IMR-90 (cell line): ENCODE results near the gene ACOXL. TPM values are rescaled to one million over a fixed set of nuclear protein-coding genes. Genes with fewer than 3 reads are reported as not detected.

Source experiments
- ATAC-seq: fragments of 200-7000 bp; cut with Tn5 transposase; 2 replicates; pipeline ENCODE4 v1.9.1; 2020; ENCODE audit warnings: low read depth, mild to moderate bottlenecking, moderate library complexity
- BruUV-seq: library from RNA; stranded (reverse); fragments of 400-500 nt; replicated peaks from 2 replicates; lab custom pipeline; 2021; lab: Mats Ljungman, UMichigan
- CTCF ChIA-PET: fragments of 300-600 bp; formaldehyde crosslinking; extraction: SDS; loops from one replicate; lab custom pipeline; 2021; ENCODE audit warnings: antibody characterized with exemption; lab: Yijun Ruan, JAX
- POLR2A ChIA-PET: fragments of 300-600 bp; sonication (Branson Sonifier 250); formaldehyde crosslinking; loops from one replicate; lab custom pipeline; 2022; ENCODE audit warnings: antibody characterized with exemption; ENCODE audit not compliant: unreplicated experiment; lab: Charles Lee
- DNase-seq: peaks from one replicate; pipeline ENCODE4 v3.0.0; 2013
- H2AFZ ChIP-seq: replicated peaks from 2 replicates; pipeline ENCODE3; 2013; ENCODE audit warnings: low read length, mild to moderate bottlenecking; ENCODE audit not compliant: poor library complexity
- H2AK5ac ChIP-seq: 2 replicates; pipeline ENCODE4 v1.6.1; 2013; ENCODE audit warnings: low read depth, low read length, inconsistent platforms
- H2AK9ac ChIP-seq: replicated peaks from 2 replicates; pipeline ENCODE3; 2013; ENCODE audit warnings: mild to moderate bottlenecking, low read depth, low read length, moderate library complexity; ENCODE audit not compliant: poor library complexity
- H2BK120ac ChIP-seq: 2 replicates; pipeline ENCODE4 v1.6.1; 2013; ENCODE audit warnings: low read depth, low read length, inconsistent platforms
- H2BK15ac ChIP-seq: 3 replicates; pipeline ENCODE4 v1.6.1; 2013; ENCODE audit warnings: low read depth, low read length, inconsistent platforms
- H2BK20ac ChIP-seq: 2 replicates; pipeline ENCODE4 v1.6.1; 2013; ENCODE audit warnings: low read depth, mild to moderate bottlenecking, inconsistent platforms, low read length, moderate library complexity
- H2BK5ac ChIP-seq: 2 replicates; pipeline ENCODE4 v1.6.1; 2013; ENCODE audit warnings: mild to moderate bottlenecking, low read depth, low read length, inconsistent platforms; ENCODE audit not compliant: poor library complexity, severe bottlenecking
- H3K14ac ChIP-seq: replicated peaks from 2 replicates; pipeline ENCODE4 v1.6.1; 2013; ENCODE audit warnings: low read depth, low read length, inconsistent platforms
- H3K18ac ChIP-seq: 2 replicates; pipeline ENCODE4 v1.6.1; 2013; ENCODE audit warnings: low read depth, low read length, control low read depth
- H3K23ac ChIP-seq: 2 replicates; pipeline ENCODE4 v1.6.1; 2013; ENCODE audit warnings: low read depth, low read length, inconsistent platforms
- H3K27ac ChIP-seq: 2 replicates; pipeline ENCODE4 v1.5.1; 2013; ENCODE audit warnings: mild to moderate bottlenecking, control low read depth, low read length; ENCODE audit not compliant: insufficient read depth
- H3K27me3 ChIP-seq: 2 replicates; pipeline ENCODE4 v1.6.1; 2013; ENCODE audit warnings: low read length; ENCODE audit not compliant: control insufficient read depth, insufficient read depth
- H3K36me3 ChIP-seq: 2 replicates; pipeline ENCODE4 v1.6.1; 2013; ENCODE audit warnings: low read length, mixed read lengths; ENCODE audit not compliant: control insufficient read depth, insufficient read depth
- H3K4ac ChIP-seq: 2 replicates; pipeline ENCODE4 v1.6.1; 2013; ENCODE audit warnings: low read depth, low read length, inconsistent platforms
- H3K4me1 ChIP-seq: 2 replicates; pipeline ENCODE4 v1.6.1; 2013; ENCODE audit warnings: low read length, mixed read lengths; ENCODE audit not compliant: control insufficient read depth, insufficient read depth
- H3K4me2 ChIP-seq: 2 replicates; pipeline ENCODE4 v1.6.1; 2013; ENCODE audit warnings: low read depth, mild to moderate bottlenecking, control low read depth, low read length, moderate library complexity
- H3K4me3 ChIP-seq: 2 replicates; pipeline ENCODE4 v1.5.1; 2013; ENCODE audit warnings: low read depth, mild to moderate bottlenecking, control low read depth, low read length, moderate library complexity; ENCODE audit not compliant: insufficient read depth
- H3K56ac ChIP-seq: 2 replicates; pipeline ENCODE4 v1.6.1; 2013; ENCODE audit warnings: low read length, inconsistent platforms; ENCODE audit not compliant: insufficient read depth; ENCODE audit errors: extremely low read depth
- H3K79me1 ChIP-seq, 2 experiments: 2 replicates each; pipeline ENCODE4 v1.6.1; 2013; ENCODE audit warnings: low read length in 2 of 2, inconsistent platforms in 1 of 2, low read depth in 1 of 2
- H3K9ac ChIP-seq: 2 replicates; pipeline ENCODE4 v1.6.1; 2013; ENCODE audit warnings: low read depth, low read length, control low read depth
- H3K9me1 ChIP-seq: 2 replicates; pipeline ENCODE4 v1.6.1; 2013; ENCODE audit warnings: low read length, inconsistent platforms; ENCODE audit not compliant: insufficient read depth
- H3K9me3 ChIP-seq: 2 replicates; pipeline ENCODE4 v1.6.1; 2013; ENCODE audit warnings: low read length; ENCODE audit not compliant: control insufficient read depth, insufficient read depth
- H4K20me1 ChIP-seq: 2 replicates; pipeline ENCODE4 v1.6.1; 2013; ENCODE audit warnings: low read length, inconsistent platforms; ENCODE audit not compliant: insufficient read depth
- H4K5ac ChIP-seq: 2 replicates; pipeline ENCODE4 v1.6.1; 2013; ENCODE audit warnings: mild to moderate bottlenecking, low read depth, low read length, control low read depth
- H4K8ac ChIP-seq, 2 experiments: 2 replicates each; pipeline ENCODE4 v1.6.1; 2013; ENCODE audit warnings: low read depth in 2 of 2, low read length in 2 of 2, control low read depth in 1 of 2, inconsistent platforms in 1 of 2
- H4K91ac ChIP-seq: 2 replicates; pipeline ENCODE4 v1.6.1; 2013; ENCODE audit warnings: low read depth, low read length, inconsistent platforms; ENCODE audit not compliant: insufficient read depth
- CHD1 ChIP-seq: IDR thresholded peaks from 2 replicates; pipeline ENCODE4 v1.6.1; 2012; ENCODE audit warnings: low read depth, low read length, improper control_type of control experiment
- MAZ ChIP-seq: IDR thresholded peaks from 2 replicates; pipeline ENCODE4 v1.6.1; 2012; ENCODE audit warnings: low read depth, mild to moderate bottlenecking, low read length, improper control_type of control experiment, moderate library complexity, borderline replicate concordance
- WGBS, 2 experiments: methylation state at CpG; one replicate each; pipeline versions ENCODE4 v1.1.5 to v1.1.7; 2013; ENCODE audit warnings: missing lambda C conversion rate in 2 of 2; ENCODE audit not compliant: insufficient read length in 1 of 2; ENCODE audit errors: extremely low coverage in 2 of 2; 5-methylcytosine and 5-hydroxymethylcytosine counted together
- dilution Hi-C: fragments of 300-500 bp; cut with HindIII; formaldehyde crosslinking; loops from one replicate; pipeline ENCODE4 v1.14.3; 2018; ENCODE audit warnings: low sequenced_read_pairs; ENCODE audit not compliant: unreplicated experiment
- in situ Hi-C: fragments of 300-500 bp; cut with MboI; formaldehyde crosslinking; loops from 3 replicates; pipeline ENCODE4 v1.14.3; 2019; ENCODE audit warnings: low sequenced_read_pairs, inconsistent platforms, mixed read lengths
- intact Hi-C: fragments of 100-400 bp; cut with micrococcal nuclease; formaldehyde crosslinking; loops from 2 replicates; pipeline ENCODE4 v1.10.0; 2022
- polyA plus RNA-seq, 3 experiments: library from polyadenylated mRNA; depleted of rRNA; stranded (reverse); fragments of >200 nt; gene quantifications; 2 replicates each; pipeline ENCODE4 v1.2.3, GENCODE V29; 2012; ENCODE audit warnings: low replicate concordance in 1 of 3
- total RNA-seq: library from RNA; depleted of rRNA; stranded (reverse); fragments of >200 nt; gene quantifications from 2 replicates; pipeline ENCODE4 v1.2.3, GENCODE V29; 2012

Gene ACOXL
- total and polyA plus RNA-seq, 2 of the 4 experiments (the other 2 are of a cell fraction): not detected

DNA sequence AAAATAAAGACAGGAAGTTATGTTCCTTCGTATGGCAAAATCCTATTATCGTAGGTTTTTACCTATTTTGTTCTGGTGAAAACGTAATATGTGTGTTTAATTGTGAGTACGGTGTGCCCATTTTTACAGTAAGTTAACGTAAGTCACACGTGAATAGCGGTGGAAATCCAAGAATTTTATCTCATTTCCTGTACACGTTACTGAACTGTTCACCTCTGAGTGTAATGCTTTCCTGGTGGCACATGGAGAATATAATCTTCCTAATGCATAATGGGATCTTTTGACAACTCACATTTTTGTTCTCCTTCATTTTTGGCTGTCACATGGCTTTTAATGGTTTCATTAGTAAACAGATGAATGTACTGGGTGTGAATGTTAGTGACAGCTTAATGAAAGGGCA, 416.6 kb downstream of the ACOXL start:
- H3K9ac ChIP-seq: no peak overlapping the region
- 91% methylated on average over 4 of the region's 8 CpGs; no CpG with 5 or more reads in 1 of the 2 experiments for WGBS, 2 experiments
- H3K4me2 ChIP-seq: no peak overlapping the region

More for the DNA sequence above, 416.6 kb downstream of the ACOXL start:
- no peak overlapping the region for H4K8ac ChIP-seq
- H2BK120ac ChIP-seq: no peak overlapping the region
- no peak for TF ChIP-seq MAZ
- no peak for TF ChIP-seq CHD1
- H3K9me3 ChIP-seq: no peaks in the 10 kb centered on the region
- H3K4me3 ChIP-seq: no peak overlapping the region
- DNase-seq: no peak
- no peak overlapping the region for H2AFZ ChIP-seq
- in situ Hi-C loops: no loop called here
- intact Hi-C loops: loop anchor here (5.0 kb wide), 1 partner anchor 58 kb away; no protein-coding TSS in a partner anchor
- H3K14ac ChIP-seq: no peak overlapping the region
- no peak overlapping the region for H2AK5ac ChIP-seq
- POLR2A ChIA-PET: no interaction called here
- no peaks in the 10 kb centered on the region for H4K20me1 ChIP-seq
- peaks cover 7% of the 10 kb centered on the region for H3K36me3 ChIP-seq
- no peak overlapping the region for H2BK5ac ChIP-seq
- H2BK15ac ChIP-seq: no peak overlapping the region; the same call in 2 of the 3 replicates
- no peaks in the 10 kb centered on the region for H3K4me1 ChIP-seq
- no peak overlapping the region for H4K5ac ChIP-seq
- dilution Hi-C loops: no loop called here
- H3K27ac ChIP-seq: no peak overlapping the region
- H3K9me1 ChIP-seq: no peaks in the 10 kb centered on the region
- no peak overlapping the region for H2AK9ac ChIP-seq
- no peak overlapping the region for H3K18ac ChIP-seq
- CTCF ChIA-PET: no interaction called here
- no peak overlapping the region for H3K4ac ChIP-seq
- no peak for ATAC-seq
- no peaks in the 10 kb centered on the region for H3K79me1 ChIP-seq
- H2BK20ac ChIP-seq: no peak overlapping the region
- no peak overlapping the region for H3K23ac ChIP-seq
- no peak overlapping the region for H4K91ac ChIP-seq
- H3K56ac ChIP-seq: no peak overlapping the region
- no peaks in the 10 kb centered on the region for H3K27me3 ChIP-seq
- BruUV-seq: no TSS peak
